Measurements from ENCODE around the gene GLG1.
"Not testable (repeated sequence)": the region's sequence is repeated elsewhere in the genome, so short reads cannot be mapped to it uniquely, and the experiment has no call there.

Gene GLG1

GRCh38 chr16:74606521-74607309, at the start of gene GLG1:
TSS of gene GLG1 (minus strand) at chr16:74607114. CDS start at chr16:74607094, 20 bp downstream.
- Histone ChIP-seq H3K9ac (ENCODE audit: low read length) (peak within 1 kb of the TSS; percentile 86), H3K36me3 (ENCODE audit: control insufficient read depth, insufficient read depth, low read length) (no peaks in the 10 kb centered on the region), H3K4me1 (ENCODE audit: control insufficient read depth, insufficient read depth, low read length) (peaks cover 10% of the 10 kb centered on the region), H3K4me3 (ENCODE audit: low read length) (peak within 1 kb of the TSS; percentile 95), H3K27me3 (ENCODE audit: control insufficient read depth, insufficient read depth, low read length) (no peaks in the 10 kb centered on the region), H3K27ac (ENCODE audit: low read depth, low read length) (peak within 1 kb of the TSS; percentile 95)

- no peaks in the 10 kb centered on the region for H3K4me1 ChIP-seq (ENCODE audit: control insufficient read depth, insufficient read depth, low read length)
- H3K4me3 ChIP-seq (ENCODE audit: low read length) = no peak overlapping the region
- no peak overlapping the region for H3K9ac ChIP-seq (ENCODE audit: low read length)
- H3K27me3 ChIP-seq (ENCODE audit: control insufficient read depth, insufficient read depth, low read length) = no peaks in the 10 kb centered on the region
- no peak overlapping the region for H3K27ac ChIP-seq (ENCODE audit: low read depth, low read length)
- H3K36me3 ChIP-seq (ENCODE audit: control insufficient read depth, insufficient read depth, low read length) = peaks cover 16% of the 10 kb centered on the region
These were observed 47.7 kb upstream of the GLG1 start for GRCh38 chr16:74654536-74655050.

GRCh38 chr16:74652883-74653282, 46.0 kb upstream of the GLG1 start:
- not testable (repeated sequence) for H3K4me1 ChIP-seq (ENCODE audit: control insufficient read depth, insufficient read depth, low read length); H3K27ac ChIP-seq (ENCODE audit: low read depth, low read length); H3K4me3 ChIP-seq (ENCODE audit: low read length); H3K36me3 ChIP-seq (ENCODE audit: control insufficient read depth, insufficient read depth, low read length); H3K27me3 ChIP-seq (ENCODE audit: control insufficient read depth, insufficient read depth, low read length); H3K9ac ChIP-seq (ENCODE audit: low read length)

- Histone ChIP-seq H3K27ac (ENCODE audit: low read depth, low read length) (no peak overlapping the region), H3K4me1 (ENCODE audit: control insufficient read depth, insufficient read depth, low read length) (no peaks in the 10 kb centered on the region), H3K9ac (ENCODE audit: low read length) (no peak overlapping the region), H3K36me3 (ENCODE audit: control insufficient read depth, insufficient read depth, low read length) (peaks cover 9% of the 10 kb centered on the region), H3K27me3 (ENCODE audit: control insufficient read depth, insufficient read depth, low read length) (no peaks in the 10 kb centered on the region), H3K4me3 (ENCODE audit: low read length) (no peak overlapping the region)
These were observed 45.3 kb upstream of the GLG1 start for GRCh38 chr16:74652249-74652648.

GRCh38 chr16:74651841-74652240, 44.9 kb upstream of the GLG1 start:
- Histone ChIP-seq H3K27me3 (ENCODE audit: control insufficient read depth, insufficient read depth, low read length) (no peaks in the 10 kb centered on the region), H3K4me1 (ENCODE audit: control insufficient read depth, insufficient read depth, low read length) (no peaks in the 10 kb centered on the region), H3K4me3 (ENCODE audit: low read length) (no peak overlapping the region), H3K36me3 (ENCODE audit: control insufficient read depth, insufficient read depth, low read length) (peaks cover 9% of the 10 kb centered on the region), H3K27ac (ENCODE audit: low read depth, low read length) (no peak overlapping the region), H3K9ac (ENCODE audit: low read length) (no peak overlapping the region)

- Histone ChIP-seq H3K4me1 (ENCODE audit: control insufficient read depth, insufficient read depth, low read length) (no peaks in the 10 kb centered on the region), H3K4me3 (ENCODE audit: low read length) (no peak overlapping the region), H3K36me3 (ENCODE audit: control insufficient read depth, insufficient read depth, low read length) (peaks cover 9% of the 10 kb centered on the region), H3K27ac (ENCODE audit: low read depth, low read length) (no peak overlapping the region), H3K27me3 (ENCODE audit: control insufficient read depth, insufficient read depth, low read length) (no peaks in the 10 kb centered on the region), H3K9ac (ENCODE audit: low read length) (no peak overlapping the region)
These were observed 44.2 kb upstream of the GLG1 start for GRCh38 chr16:74650966-74651567.

- H3K4me1 ChIP-seq (ENCODE audit: control insufficient read depth, insufficient read depth, low read length) = no peaks in the 10 kb centered on the region
- no peak overlapping the region for H3K4me3 ChIP-seq (ENCODE audit: low read length)
- H3K36me3 ChIP-seq (ENCODE audit: control insufficient read depth, insufficient read depth, low read length) = peaks cover 8% of the 10 kb centered on the region
- H3K27me3 ChIP-seq (ENCODE audit: control insufficient read depth, insufficient read depth, low read length) = no peaks in the 10 kb centered on the region
- no peak overlapping the region for H3K9ac ChIP-seq (ENCODE audit: low read length)
- no peak overlapping the region for H3K27ac ChIP-seq (ENCODE audit: low read depth, low read length)
These were observed 43.1 kb upstream of the GLG1 start for GRCh38 chr16:74649839-74650504.

- Histone ChIP-seq H3K4me1 (ENCODE audit: control insufficient read depth, insufficient read depth, low read length) (no peaks in the 10 kb centered on the region), H3K27me3 (ENCODE audit: control insufficient read depth, insufficient read depth, low read length) (no peaks in the 10 kb centered on the region), H3K36me3 (ENCODE audit: control insufficient read depth, insufficient read depth, low read length) (peaks cover 11% of the 10 kb centered on the region), H3K9ac (ENCODE audit: low read length) (no peak overlapping the region), H3K27ac (ENCODE audit: low read depth, low read length) (no peak overlapping the region), H3K4me3 (ENCODE audit: low read length) (no peak overlapping the region)
These were observed 35.1 kb upstream of the GLG1 start for GRCh38 chr16:74641969-74642368.

GRCh38 chr16:74637742-74638453, 31.0 kb upstream of the GLG1 start:
- peaks cover 9% of the 10 kb centered on the region for H3K36me3 ChIP-seq (ENCODE audit: control insufficient read depth, insufficient read depth, low read length)
- no peak overlapping the region for H3K9ac ChIP-seq (ENCODE audit: low read length)
- no peak overlapping the region for H3K27ac ChIP-seq (ENCODE audit: low read depth, low read length)
- H3K4me1 ChIP-seq (ENCODE audit: control insufficient read depth, insufficient read depth, low read length) = no peaks in the 10 kb centered on the region
- no peaks in the 10 kb centered on the region for H3K27me3 ChIP-seq (ENCODE audit: control insufficient read depth, insufficient read depth, low read length)
- no peak overlapping the region for H3K4me3 ChIP-seq (ENCODE audit: low read length)

- Histone ChIP-seq H3K27me3 (ENCODE audit: control insufficient read depth, insufficient read depth, low read length) (no peaks in the 10 kb centered on the region), H3K27ac (ENCODE audit: low read depth, low read length) (no peak overlapping the region), H3K4me1 (ENCODE audit: control insufficient read depth, insufficient read depth, low read length) (no peaks in the 10 kb centered on the region), H3K9ac (ENCODE audit: low read length) (no peak overlapping the region), H3K36me3 (ENCODE audit: control insufficient read depth, insufficient read depth, low read length) (peaks cover 21% of the 10 kb centered on the region), H3K4me3 (ENCODE audit: low read length) (no peak overlapping the region)
These were observed 28.4 kb upstream of the GLG1 start for GRCh38 chr16:74635303-74635702.

- Histone ChIP-seq H3K27ac (ENCODE audit: low read depth, low read length) (no peak overlapping the region), H3K4me1 (ENCODE audit: control insufficient read depth, insufficient read depth, low read length) (no peaks in the 10 kb centered on the region), H3K4me3 (ENCODE audit: low read length) (no peak overlapping the region), H3K27me3 (ENCODE audit: control insufficient read depth, insufficient read depth, low read length) (no peaks in the 10 kb centered on the region), H3K9ac (ENCODE audit: low read length) (no peak overlapping the region), H3K36me3 (ENCODE audit: control insufficient read depth, insufficient read depth, low read length) (peaks cover 17% of the 10 kb centered on the region)
These were observed 26.8 kb upstream of the GLG1 start for GRCh38 chr16:74633686-74634085.
